ELF-1 (cell line): ENCODE data around the gene GPC5.
"Not testable (repeated sequence)": the region's sequence is repeated elsewhere in the genome, so short reads cannot be mapped to it uniquely, and the experiment has no call there.

Experiments used
- DNase-seq: peaks from one replicate; pipeline ENCODE4 v3.0.0-alpha.2; 2016; ENCODE audit warnings: low read depth, low spot score

The GPC5 gene

GRCh38 chr13:92259523-92259922 is 861.1 kb downstream of the GPC5 start:
- DNase-seq, result no peak

- no peak for DNase-seq
Observed at GRCh38 chr13:92260363-92260762, 861.9 kb downstream of the GPC5 start.

- DNase-seq, result no peak
Observed at GRCh38 chr13:92262100-92262788, 863.8 kb downstream of the GPC5 start.

GRCh38 chr13:92265408-92265807 is 867.0 kb downstream of the GPC5 start:
- DNase-seq, result no peak

- no peak for DNase-seq
Observed at GRCh38 chr13:92270990-92271389, 872.6 kb downstream of the GPC5 start.

GRCh38 chr13:92272177-92272576 is 873.8 kb downstream of the GPC5 start:
- no peak for DNase-seq

- peak; percentile 14 for DNase-seq
Observed at GRCh38 chr13:92280986-92281385, 882.6 kb downstream of the GPC5 start.

GRCh38 chr13:92290718-92291307 is 892.4 kb downstream of the GPC5 start:
- DNase-seq, result not testable (repeated sequence)

- DNase-seq, result not testable (repeated sequence)
Observed at GRCh38 chr13:92294533-92294932, 896.1 kb downstream of the GPC5 start.

GRCh38 chr13:92296154-92296671 is 897.8 kb downstream of the GPC5 start:
- DNase-seq, result not testable (repeated sequence)

- peak; percentile 4 for DNase-seq
Observed at GRCh38 chr13:92297971-92298942, 899.8 kb downstream of the GPC5 start.

GRCh38 chr13:92300651-92301050 is 902.2 kb downstream of the GPC5 start:
- DNase-seq, result no peak

GRCh38 chr13:92303428-92303827 is 905.0 kb downstream of the GPC5 start:
- no peak for DNase-seq

- DNase-seq, result no peak
Observed at GRCh38 chr13:92307752-92308151, 909.3 kb downstream of the GPC5 start.

GRCh38 chr13:92312823-92313222 is 914.4 kb downstream of the GPC5 start:
- no peak for DNase-seq

GRCh38 chr13:92313382-92313781 is 915.0 kb downstream of the GPC5 start:
- DNase-seq, result no peak

- DNase-seq, result no peak
Observed at GRCh38 chr13:92315265-92315664, 916.8 kb downstream of the GPC5 start.

GRCh38 chr13:92316030-92316429 is 917.6 kb downstream of the GPC5 start:
- DNase-seq, result no peak

- peak; percentile 47 for DNase-seq
Observed at GRCh38 chr13:92317066-92317465, 918.6 kb downstream of the GPC5 start.

- DNase-seq, result no peak
Observed at GRCh38 chr13:92320323-92320722, 921.9 kb downstream of the GPC5 start.

GRCh38 chr13:92321174-92321573 is 922.8 kb downstream of the GPC5 start:
- DNase-seq, result no peak

- peak; percentile 27 for DNase-seq
Observed at GRCh38 chr13:92345627-92346026, 947.2 kb downstream of the GPC5 start.
